OCI-LY1 (cell line): ENCODE data around the gene AIFM1.

Experiments used
- EZH2 ChIP-seq: fragments of 200-600 bp; sonication (generic), shearing (Covaris generic); IDR thresholded peaks from 2 replicates; pipeline ENCODE4 v1.8.0; 2017; ENCODE audit warnings: borderline replicate concordance, mixed run types, mild to moderate bottlenecking, antibody characterized with exemption, low read length, moderate library complexity, mixed read lengths
- TF ChIP-seq, protein P1 (sequence below): fragments of 200-600 bp; sonication (generic), shearing (Covaris generic); IDR thresholded peaks from 2 replicates; pipeline ENCODE4 v1.5.1; 2017; ENCODE audit warnings: mild to moderate bottlenecking, antibody characterized with exemption, low read length, moderate library complexity, mixed read lengths

DNA sequence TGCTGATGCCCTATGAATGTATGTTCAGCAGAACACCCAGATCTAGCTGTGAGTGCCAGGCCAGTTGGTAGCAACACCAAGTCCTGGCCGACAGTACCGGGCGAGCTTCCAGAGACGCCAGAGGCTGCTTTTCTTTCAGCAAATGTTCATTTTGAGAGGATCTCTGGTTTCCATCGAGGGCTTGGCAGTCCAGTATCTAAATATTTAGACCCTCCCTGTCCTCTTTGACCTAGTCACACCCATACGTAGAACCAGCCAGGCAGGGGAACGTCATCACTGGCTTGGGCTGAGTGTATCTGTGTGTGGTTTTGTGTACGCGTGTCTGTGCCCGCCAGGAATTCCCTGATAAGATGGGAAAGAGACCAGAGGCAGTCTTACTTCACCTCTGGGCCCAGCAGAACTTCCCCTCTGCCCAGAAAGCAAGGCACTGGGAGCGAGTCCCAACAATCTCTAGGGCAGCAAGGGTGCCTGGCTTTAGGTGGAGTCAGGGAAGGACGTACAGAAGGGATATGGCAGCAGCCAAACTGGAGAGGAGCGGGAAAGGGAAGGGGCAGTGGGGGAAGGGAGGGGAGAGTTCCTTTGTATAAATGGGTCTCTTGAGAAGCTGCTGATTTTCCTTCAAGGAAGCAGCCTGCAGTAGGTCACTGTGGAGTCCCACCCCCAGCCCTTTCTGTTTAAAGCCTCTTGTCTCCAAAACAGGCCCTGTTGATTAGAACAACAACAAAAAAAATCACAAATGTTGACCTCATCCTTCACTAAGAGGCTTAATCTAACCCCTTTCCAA, 40.4 kb downstream of the AIFM1 start:
- TF ChIP-seq, protein P1, sequence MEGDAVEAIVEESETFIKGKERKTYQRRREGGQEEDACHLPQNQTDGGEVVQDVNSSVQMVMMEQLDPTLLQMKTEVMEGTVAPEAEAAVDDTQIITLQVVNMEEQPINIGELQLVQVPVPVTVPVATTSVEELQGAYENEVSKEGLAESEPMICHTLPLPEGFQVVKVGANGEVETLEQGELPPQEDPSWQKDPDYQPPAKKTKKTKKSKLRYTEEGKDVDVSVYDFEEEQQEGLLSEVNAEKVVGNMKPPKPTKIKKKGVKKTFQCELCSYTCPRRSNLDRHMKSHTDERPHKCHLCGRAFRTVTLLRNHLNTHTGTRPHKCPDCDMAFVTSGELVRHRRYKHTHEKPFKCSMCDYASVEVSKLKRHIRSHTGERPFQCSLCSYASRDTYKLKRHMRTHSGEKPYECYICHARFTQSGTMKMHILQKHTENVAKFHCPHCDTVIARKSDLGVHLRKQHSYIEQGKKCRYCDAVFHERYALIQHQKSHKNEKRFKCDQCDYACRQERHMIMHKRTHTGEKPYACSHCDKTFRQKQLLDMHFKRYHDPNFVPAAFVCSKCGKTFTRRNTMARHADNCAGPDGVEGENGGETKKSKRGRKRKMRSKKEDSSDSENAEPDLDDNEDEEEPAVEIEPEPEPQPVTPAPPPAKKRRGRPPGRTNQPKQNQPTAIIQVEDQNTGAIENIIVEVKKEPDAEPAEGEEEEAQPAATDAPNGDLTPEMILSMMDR = no peak
- no peak for TF ChIP-seq EZH2
